Measurements from ENCODE around the gene RIPK4.
A peak's percentile ranks its signal among the peaks of the same experiment; 100 is the strongest.

RIPK4 gene

DNA sequence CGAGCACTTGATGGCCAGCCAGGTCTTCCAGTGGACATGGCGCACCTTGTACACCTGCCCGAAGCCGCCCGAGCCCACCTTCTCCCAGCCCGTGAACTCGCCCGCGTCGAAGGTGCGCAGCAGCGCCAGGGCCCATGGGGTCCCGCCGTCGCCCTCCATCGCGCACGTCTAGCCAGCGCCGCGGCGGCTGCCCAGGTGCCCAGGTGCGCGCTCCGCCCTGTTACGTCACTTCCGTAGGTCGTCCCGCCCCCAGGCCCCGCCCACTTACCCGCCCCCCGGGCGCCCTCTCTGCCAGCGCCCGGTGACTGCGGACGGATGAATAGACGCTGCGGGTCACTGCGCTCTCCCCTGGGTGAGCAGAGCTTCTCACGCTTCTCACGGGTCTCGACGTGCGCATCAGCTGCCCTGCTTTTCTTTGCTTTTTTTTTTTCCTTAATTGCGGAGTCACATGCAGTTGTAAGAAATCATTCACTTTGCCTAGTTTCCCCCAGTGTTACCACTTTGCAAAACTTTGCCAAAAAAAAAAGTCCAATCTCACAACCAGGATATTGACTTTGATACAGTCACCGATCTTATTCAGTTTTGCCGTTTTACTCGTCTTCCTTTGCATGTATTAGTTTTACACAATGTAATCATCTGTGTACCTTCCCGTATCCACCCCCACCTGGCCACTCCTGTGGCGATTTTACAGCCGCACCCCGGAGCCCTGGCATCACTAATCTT, at the start of gene RIPK4:
Gene RIPK4, minus strand, starts transcription at position 170 of the 723 bp plus-strand sequence. Its CDS starts 11 bp downstream, at position 159.
- Histone ChIP-seq H3K27me3 (replicated peaks) (peaks cover 46% of the 10 kb centered on the region), H3K4me3 (ENCODE audit: low read depth, low read length) (peak within 1 kb of the TSS; percentile 26), H3K27ac (no peak within 1 kb of the TSS), H3K36me3 (replicated peaks) (no peaks in the 10 kb centered on the region)
- in situ Hi-C loops (cut with HindIII; ENCODE audit: low pct_ligation_motif_present, low sequenced_read_pairs): loop anchor here (10.0 kb wide), 1 partner anchor 152 kb away; no protein-coding TSS in a partner anchor
- TF ChIP-seq, protein P1, sequence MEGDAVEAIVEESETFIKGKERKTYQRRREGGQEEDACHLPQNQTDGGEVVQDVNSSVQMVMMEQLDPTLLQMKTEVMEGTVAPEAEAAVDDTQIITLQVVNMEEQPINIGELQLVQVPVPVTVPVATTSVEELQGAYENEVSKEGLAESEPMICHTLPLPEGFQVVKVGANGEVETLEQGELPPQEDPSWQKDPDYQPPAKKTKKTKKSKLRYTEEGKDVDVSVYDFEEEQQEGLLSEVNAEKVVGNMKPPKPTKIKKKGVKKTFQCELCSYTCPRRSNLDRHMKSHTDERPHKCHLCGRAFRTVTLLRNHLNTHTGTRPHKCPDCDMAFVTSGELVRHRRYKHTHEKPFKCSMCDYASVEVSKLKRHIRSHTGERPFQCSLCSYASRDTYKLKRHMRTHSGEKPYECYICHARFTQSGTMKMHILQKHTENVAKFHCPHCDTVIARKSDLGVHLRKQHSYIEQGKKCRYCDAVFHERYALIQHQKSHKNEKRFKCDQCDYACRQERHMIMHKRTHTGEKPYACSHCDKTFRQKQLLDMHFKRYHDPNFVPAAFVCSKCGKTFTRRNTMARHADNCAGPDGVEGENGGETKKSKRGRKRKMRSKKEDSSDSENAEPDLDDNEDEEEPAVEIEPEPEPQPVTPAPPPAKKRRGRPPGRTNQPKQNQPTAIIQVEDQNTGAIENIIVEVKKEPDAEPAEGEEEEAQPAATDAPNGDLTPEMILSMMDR (IDR thresholded peaks at IDR 0.05; ENCODE audit: low read depth, low read length, missing control alignments): no peak
- DNase-seq: no peak

DNA sequence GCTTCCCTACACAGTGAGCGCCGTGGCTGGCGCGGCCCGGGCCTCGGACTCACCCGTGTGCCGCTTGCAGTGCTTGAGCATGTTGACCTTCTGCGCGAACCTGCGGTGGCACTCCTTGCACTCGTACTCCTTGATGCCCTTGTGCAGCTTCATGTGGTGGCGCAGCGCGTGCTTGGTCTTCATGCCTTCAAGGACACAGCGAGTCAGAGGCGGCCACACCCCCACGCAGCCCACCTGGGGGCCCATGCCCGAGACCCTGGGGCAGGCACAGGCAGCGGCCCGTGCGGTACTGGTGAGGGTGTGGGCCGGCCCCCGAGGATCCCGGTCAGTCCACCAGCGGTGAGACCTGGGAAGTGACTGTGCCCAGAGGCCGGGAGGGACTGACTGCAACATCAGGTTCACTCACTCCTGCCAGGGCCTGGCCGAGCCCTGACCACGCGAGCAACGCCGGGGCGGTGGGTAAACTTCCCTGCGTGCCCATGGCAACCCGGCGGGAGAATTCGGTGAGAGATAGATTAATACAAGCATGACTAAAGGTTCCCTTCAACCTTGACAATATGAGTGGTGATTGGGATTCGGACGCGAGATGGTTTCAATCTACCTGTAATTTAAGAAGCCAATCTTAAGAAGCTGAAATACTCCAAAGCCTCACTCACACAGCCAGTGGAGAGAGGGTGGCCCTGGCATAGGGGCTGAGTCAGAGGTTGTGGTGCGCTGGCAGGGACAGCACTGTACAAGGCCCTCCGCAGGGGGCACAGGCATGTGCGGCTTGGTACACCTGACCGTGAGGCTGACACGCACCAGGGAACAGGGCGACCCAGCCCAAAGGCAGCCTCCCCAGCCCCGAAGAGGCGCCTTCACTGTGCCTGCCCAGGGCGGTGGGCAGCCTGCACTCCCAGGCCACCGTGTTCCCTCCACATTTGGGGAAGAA, 49.1 kb upstream of the RIPK4 start:
- Histone ChIP-seq H3K27me3 (replicated peaks) (no peaks in the 10 kb centered on the region), H3K4me3 (ENCODE audit: low read depth, low read length) (no peak overlapping the region), H3K27ac (no peak overlapping the region), H3K36me3 (replicated peaks) (peaks cover 9% of the 10 kb centered on the region)
- TF ChIP-seq, protein P1 (IDR thresholded peaks at IDR 0.05; ENCODE audit: low read depth, low read length, missing control alignments): no peak
- DNase-seq: no peak
- in situ Hi-C loops (cut with HindIII; ENCODE audit: low pct_ligation_motif_present, low sequenced_read_pairs): no loop called here

DNA sequence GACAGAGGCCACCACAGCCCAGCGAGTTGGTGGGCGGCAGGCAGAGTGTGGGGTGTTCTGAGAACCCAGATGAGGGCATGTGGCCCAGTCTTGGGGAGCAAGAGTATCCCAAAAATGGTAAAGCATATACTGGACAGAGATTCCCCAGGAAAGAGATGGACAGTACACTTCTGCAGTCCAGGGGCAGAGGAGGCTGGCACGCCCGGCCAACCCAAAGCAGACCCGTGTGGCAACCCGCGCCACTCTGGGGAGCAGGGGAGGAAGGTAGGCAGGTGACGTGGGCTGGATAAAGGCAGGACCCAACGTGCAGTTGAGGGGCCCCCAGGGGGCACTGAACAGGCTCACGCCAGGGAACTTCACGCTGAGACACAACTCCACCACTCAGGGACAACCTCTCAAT, 46.4 kb upstream of the RIPK4 start:
- no peak for DNase-seq
- TF ChIP-seq, protein P1 (IDR thresholded peaks at IDR 0.05; ENCODE audit: low read depth, low read length, missing control alignments): no peak
- Histone ChIP-seq H3K27me3 (replicated peaks) (no peaks in the 10 kb centered on the region), H3K27ac (no peak overlapping the region), H3K36me3 (replicated peaks) (peaks cover 15% of the 10 kb centered on the region), H3K4me3 (ENCODE audit: low read depth, low read length) (no peak overlapping the region)
- in situ Hi-C loops (cut with HindIII; ENCODE audit: low pct_ligation_motif_present, low sequenced_read_pairs): no loop called here

DNA sequence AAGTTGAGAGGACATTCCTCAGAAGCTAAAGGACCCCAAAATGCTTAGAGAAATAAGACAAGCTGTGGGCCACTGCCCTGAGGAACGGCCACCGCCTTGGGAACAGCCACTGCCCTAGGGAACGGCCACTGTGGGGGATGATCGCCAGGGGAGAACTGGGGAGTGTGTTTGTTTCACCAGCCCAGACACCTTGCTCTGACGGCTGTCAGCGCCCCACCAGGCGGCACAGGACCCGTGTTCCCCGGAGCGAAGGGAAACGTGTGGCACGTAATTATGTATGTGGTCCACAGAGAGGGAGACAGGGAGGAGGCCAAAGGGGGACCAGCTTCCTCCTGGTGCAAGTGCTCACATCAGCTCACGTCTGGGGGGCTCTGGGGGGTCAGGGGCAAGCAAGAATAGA, 45.8 kb upstream of the RIPK4 start:
- in situ Hi-C loops (cut with HindIII; ENCODE audit: low pct_ligation_motif_present, low sequenced_read_pairs): no loop called here
- TF ChIP-seq, protein P1 (IDR thresholded peaks at IDR 0.05; ENCODE audit: low read depth, low read length, missing control alignments): no peak
- H3K36me3 ChIP-seq (replicated peaks): peaks cover 15% of the 10 kb centered on the region

DNA sequence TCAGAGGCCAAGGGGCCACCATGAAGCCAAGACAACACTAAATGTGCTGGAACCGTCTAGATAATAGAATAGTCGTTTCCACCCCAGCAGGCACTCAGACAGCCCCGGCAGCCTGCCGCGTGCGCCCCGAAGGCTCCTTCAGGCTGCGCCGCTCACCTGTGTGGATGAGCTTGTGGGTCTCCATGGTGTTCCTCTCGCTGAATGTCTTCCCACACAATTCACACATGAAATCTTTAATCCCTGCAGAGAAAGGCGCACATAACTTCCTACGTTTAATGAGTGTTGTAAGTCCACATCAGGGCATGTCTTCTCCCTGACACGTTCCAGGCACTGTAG, 43.7 kb upstream of the RIPK4 start:
- in situ Hi-C loops (cut with HindIII; ENCODE audit: low pct_ligation_motif_present, low sequenced_read_pairs): no loop called here
- peaks cover 12% of the 10 kb centered on the region for H3K36me3 ChIP-seq (replicated peaks)

More for the DNA sequence above, 45.8 kb upstream of the RIPK4 start:
- H3K27ac ChIP-seq: no peak overlapping the region
- H3K4me3 ChIP-seq (ENCODE audit: low read depth, low read length): no peak overlapping the region
- no peak for DNase-seq
- H3K27me3 ChIP-seq (replicated peaks): no peaks in the 10 kb centered on the region

More for the DNA sequence above, 43.7 kb upstream of the RIPK4 start:
- H3K4me3 ChIP-seq (ENCODE audit: low read depth, low read length): no peak overlapping the region
- TF ChIP-seq, protein P1 (IDR thresholded peaks at IDR 0.05; ENCODE audit: low read depth, low read length, missing control alignments): no peak
- no peak overlapping the region for H3K27ac ChIP-seq
- DNase-seq: no peak
- H3K27me3 ChIP-seq (replicated peaks): no peaks in the 10 kb centered on the region

Data from brain microvascular endothelial cell (primary cell).